ENCODE results near the gene SYNE1.

The SYNE1 gene

GRCh38 chr6:152301765-152302568 lies 335.2 kb downstream of the SYNE1 start:
- DNase-seq: peak; percentile 35

- no peak for DNase-seq
Measured at GRCh38 chr6:152301021-152301764, 336.0 kb downstream of the SYNE1 start.

GRCh38 chr6:152300517-152300916 lies 336.6 kb downstream of the SYNE1 start:
- no peak for DNase-seq

GRCh38 chr6:152298848-152299735 lies 338.1 kb downstream of the SYNE1 start:
- DNase-seq: no peak

- no peak for DNase-seq
Measured at GRCh38 chr6:152298055-152298647, 339.0 kb downstream of the SYNE1 start.

- DNase-seq: no peak
Measured at GRCh38 chr6:152296648-152297376, 340.4 kb downstream of the SYNE1 start.

- DNase-seq: no peak
Measured at GRCh38 chr6:152295920-152296319, 341.2 kb downstream of the SYNE1 start.

- no peak for DNase-seq
Measured at GRCh38 chr6:152295346-152295745, 341.8 kb downstream of the SYNE1 start.

GRCh38 chr6:152293404-152293803 lies 343.8 kb downstream of the SYNE1 start:
- DNase-seq: peak; percentile 42

GRCh38 chr6:152292555-152292954 lies 344.6 kb downstream of the SYNE1 start:
- DNase-seq: no peak

GRCh38 chr6:152290693-152291092 lies 346.5 kb downstream of the SYNE1 start:
- DNase-seq: no peak

- DNase-seq: peak; percentile 65
Measured at GRCh38 chr6:152277826-152278329, 359.3 kb downstream of the SYNE1 start.

GRCh38 chr6:152273638-152274037 lies 363.5 kb downstream of the SYNE1 start:
- no peak for DNase-seq

- no peak for DNase-seq
Measured at GRCh38 chr6:152273002-152273401, 364.2 kb downstream of the SYNE1 start.

GRCh38 chr6:152272486-152272885 lies 364.7 kb downstream of the SYNE1 start:
- no peak for DNase-seq

GRCh38 chr6:152271776-152272464 lies 365.2 kb downstream of the SYNE1 start:
- no peak for DNase-seq

GRCh38 chr6:152270301-152270925 lies 366.7 kb downstream of the SYNE1 start:
- no peak for DNase-seq

GRCh38 chr6:152268846-152269442 lies 368.2 kb downstream of the SYNE1 start:
- DNase-seq: no peak

- peak; percentile 7 for DNase-seq
Measured at GRCh38 chr6:152267967-152268845, 369.0 kb downstream of the SYNE1 start.

Measured in NCI-H510A (cell line).